SK-N-SH (cell line): ENCODE measurements around the gene AFF1. TPM values are rescaled to one million over a fixed set of nuclear protein-coding genes. Genes with fewer than 3 reads are reported as not detected.

ENCODE experiments used
- CTCF ChIA-PET: fragments of 300-600, 350-600 bp; formaldehyde crosslinking; extraction: SDS; loops from one replicate; lab custom pipeline; 2021; lab: Yijun Ruan, JAX
- POLR2A ChIA-PET: fragments of 350-600 bp; sonication (Branson Sonifier 250); formaldehyde crosslinking; extraction: SDS; loops from one replicate; lab custom pipeline; 2020; ENCODE audit warnings: antibody characterized with exemption, inconsistent platforms; lab: Yijun Ruan, JAX
- DNase-seq: peaks from one replicate; pipeline ENCODE4 v3.0.0; 2012
- H2AFZ ChIP-seq: fragments of 200-600 bp; sonication (generic); 2 replicates; pipeline ENCODE4 v1.8.1; 2016; ENCODE audit warnings: antibody characterized with exemption, mild to moderate bottlenecking, low read depth
- H3F3A ChIP-seq: fragments of 200-600 bp; sonication (generic); replicated peaks from 2 replicates; pipeline ENCODE3; 2016; ENCODE audit warnings: antibody characterized with exemption, mild to moderate bottlenecking; ENCODE audit not compliant: insufficient read depth
- H3K27ac ChIP-seq, 2 experiments: fragments of 200-500 bp in 1 of 2; fragments of 200-600 bp in 1 of 2; sonication (Bioruptor generic) in 1 of 2; sonication (generic), shearing (Covaris generic) in 1 of 2; 2 replicates each; pipeline versions ENCODE4 v1.5.1 to v1.6.1; 2014 to 2016; ENCODE audit warnings: low read depth in 2 of 2, inconsistent platforms in 1 of 2, low read length in 1 of 2, mild to moderate bottlenecking in 1 of 2, mixed read lengths in 1 of 2
- H3K27me3 ChIP-seq: fragments of 200-600 bp; sonication (generic), shearing (Covaris generic); 2 replicates; pipeline ENCODE4 v1.6.1; 2016; ENCODE audit warnings: mixed run types; ENCODE audit not compliant: insufficient read depth
- H3K36me3 ChIP-seq, 2 experiments: fragments of 200-500 bp in 1 of 2; fragments of 200-600 bp in 1 of 2; sonication (Bioruptor generic) in 1 of 2; sonication (generic) in 1 of 2; replicated peaks in 1 of 2; 2 replicates each; pipeline versions ENCODE3 to v1.5.1; 2014 to 2016; ENCODE audit warnings: low read length in 1 of 2, mild to moderate bottlenecking in 1 of 2; ENCODE audit not compliant: insufficient read depth in 2 of 2, control insufficient read depth in 1 of 2
- H3K4me1 ChIP-seq, 2 experiments: fragments of 200-500 bp in 1 of 2; fragments of 200-600 bp in 1 of 2; sonication (Bioruptor generic) in 1 of 2; sonication (generic), shearing (Covaris generic) in 1 of 2; 2 replicates each; pipeline versions ENCODE4 v1.5.1 to v1.6.1; 2014 to 2016; ENCODE audit warnings: low read depth in 1 of 2, low read length in 1 of 2, mixed run types in 1 of 2; ENCODE audit not compliant: insufficient read depth in 2 of 2, control insufficient read depth in 1 of 2
- H3K4me2 ChIP-seq: fragments of 200-600 bp; sonication (generic), shearing (Covaris generic); 2 replicates; pipeline ENCODE4 v1.6.1; 2017; ENCODE audit warnings: mixed run types
- H3K4me3 ChIP-seq, 2 experiments: fragments of 200-500 bp in 1 of 2; fragments of 200-600 bp in 1 of 2; sonication (Bioruptor generic) in 1 of 2; sonication (generic), shearing (Covaris generic) in 1 of 2; 2 replicates each; pipeline versions ENCODE4 v1.5.1 to v1.8.1; 2014 to 2016; ENCODE audit warnings: low read depth in 2 of 2, inconsistent platforms in 1 of 2, low read length in 1 of 2, mild to moderate bottlenecking in 1 of 2, mixed read lengths in 1 of 2, moderate library complexity in 1 of 2
- H3K79me2 ChIP-seq: fragments of 200-600 bp; sonication (generic); 2 replicates; pipeline ENCODE4 v1.8.1; 2017; ENCODE audit warnings: mild to moderate bottlenecking; ENCODE audit not compliant: insufficient read depth
- H3K9ac ChIP-seq: fragments of 200-600 bp; sonication (generic); 2 replicates; pipeline ENCODE4 v1.6.1; 2017; ENCODE audit warnings: mixed run types
- H3K9me2 ChIP-seq: fragments of 200-600 bp; sonication (generic); 2 replicates; pipeline ENCODE4 v1.6.1; 2017; ENCODE audit warnings: mixed run types
- H3K9me3 ChIP-seq: fragments of 200-600 bp; sonication (generic); 2 replicates; pipeline ENCODE4 v1.6.1; 2017; ENCODE audit warnings: mixed run types, mild to moderate bottlenecking, moderate library complexity
- H4K20me1 ChIP-seq: fragments of 200-600 bp; sonication (generic); 2 replicates; pipeline ENCODE4 v1.6.1; 2017; ENCODE audit warnings: mild to moderate bottlenecking, mixed run types; ENCODE audit not compliant: insufficient read depth
- CHD2 ChIP-seq: fragments of 150-350 bp; IDR thresholded peaks from 2 replicates; pipeline ENCODE4 v1.6.1; 2018; ENCODE audit warnings: low read length; ENCODE audit not compliant: partially characterized antibody
- FOSL2 ChIP-seq: IDR thresholded peaks from 2 replicates; pipeline ENCODE4 v1.4.0; 2012; ENCODE audit warnings: low read depth, mild to moderate bottlenecking, moderate library complexity, borderline replicate concordance
- GABPA ChIP-seq: IDR thresholded peaks from 2 replicates; pipeline ENCODE4 v1.4.0; 2012; ENCODE audit warnings: low read depth, mild to moderate bottlenecking
- JUND ChIP-seq: IDR thresholded peaks from 2 replicates; pipeline ENCODE4 v1.4.0; 2012
- MEF2A ChIP-seq: IDR thresholded peaks from 2 replicates; pipeline ENCODE4 v1.4.0; 2012; ENCODE audit warnings: low read depth, borderline replicate concordance
- POLR2AphosphoS5 ChIP-seq: IDR thresholded peaks from 2 replicates; pipeline ENCODE4 v1.6.1; 2012; ENCODE audit warnings: low read depth, low read length
- RAD21 ChIP-seq: IDR thresholded peaks from 2 replicates; pipeline ENCODE4 v1.6.1; 2012; ENCODE audit warnings: mild to moderate bottlenecking, low read length
- TCF12 ChIP-seq: IDR thresholded peaks from 2 replicates; pipeline ENCODE4 v1.4.0; 2012
- TEAD4 ChIP-seq: IDR thresholded peaks from 2 replicates; pipeline ENCODE4 v1.4.0; 2012; ENCODE audit warnings: mild to moderate bottlenecking, borderline replicate concordance; ENCODE audit not compliant: insufficient read depth
- USF2 ChIP-seq: fragments of 150-350 bp; IDR thresholded peaks from 2 replicates; pipeline ENCODE4 v1.6.1; 2017; ENCODE audit warnings: antibody characterized with exemption, low read length, low read depth, borderline replicate concordance
- YY1 ChIP-seq: IDR thresholded peaks from 2 replicates; pipeline ENCODE4 v1.4.0; 2012; ENCODE audit warnings: low read depth, mild to moderate bottlenecking
- ZBTB33 ChIP-seq: IDR thresholded peaks from 2 replicates; pipeline ENCODE4 v1.4.0; 2012; ENCODE audit warnings: low read depth, borderline replicate concordance
- WGBS: methylation state at CpG from one replicate; pipeline ENCODE4 v1.1.6; 2017; ENCODE audit warnings: low lambda C conversion rate; 5-methylcytosine and 5-hydroxymethylcytosine counted together
- polyA plus RNA-seq, 3 experiments: library from polyadenylated mRNA; depleted of rRNA; stranded (reverse); fragments of >200 nt; gene quantifications; 2 replicates each; pipeline ENCODE4 v1.2.3, GENCODE V29; 2012

The AFF1 gene
- polyA plus RNA-seq, 1 of the 3 experiments (the other 2 are of a cell fraction) = 2.7 TPM

GRCh38 chr4:86955888-86956451 is 21.2 kb downstream of the AFF1 start:
- no peak overlapping the region for H3K27ac ChIP-seq
- no peak overlapping the region for H3K9ac ChIP-seq
- peaks cover 0 to 4% of the 10 kb centered on the region in 2 experiments; a peak in 2 of 4 replicates for H3K4me1 ChIP-seq
- H3K36me3 ChIP-seq = no peaks in the 10 kb centered on the region
- no peak overlapping the region for H3K4me2 ChIP-seq
- no peak overlapping the region for H3K4me3 ChIP-seq
- H4K20me1 ChIP-seq = no peaks in the 10 kb centered on the region
- H3K79me2 ChIP-seq = no peaks in the 10 kb centered on the region
- no peaks in the 10 kb centered on the region for H3K9me3 ChIP-seq
- ChIA-PET CTCF (no interaction called here), POLR2A (no interaction called here)
- no peak for DNase-seq
- H3K9me2 ChIP-seq = no peaks in the 10 kb centered on the region
- H3F3A ChIP-seq = peaks cover 12% of the 10 kb centered on the region
- H2AFZ ChIP-seq = no peak overlapping the region
- no peaks in the 10 kb centered on the region for H3K27me3 ChIP-seq
- TF ChIP-seq CHD2 (no peak), USF2 (no peak), GABPA (no peak), MEF2A (no peak), RAD21 (no peak), ZBTB33 (no peak)

GRCh38 chr4:86957215-86957614 is 22.4 kb downstream of the AFF1 start:
- POLR2A ChIA-PET = no interaction called here
- H2AFZ ChIP-seq = peak overlapping the region; percentile 35; the same call in 1 of the 2 replicates
- no peaks in the 10 kb centered on the region for H3K9me3 ChIP-seq
- CTCF ChIA-PET = no interaction called here
- H3K4me2 ChIP-seq = no peak overlapping the region
- H3K9me2 ChIP-seq = no peaks in the 10 kb centered on the region
- H3K79me2 ChIP-seq = no peaks in the 10 kb centered on the region
- H3K27me3 ChIP-seq = no peaks in the 10 kb centered on the region
- H3K9ac ChIP-seq = no peak overlapping the region
- H3K36me3 ChIP-seq = no peaks in the 10 kb centered on the region
- peaks cover 12% of the 10 kb centered on the region for H3F3A ChIP-seq
- no peaks in the 10 kb centered on the region for H4K20me1 ChIP-seq
- peaks cover 0 to 4% of the 10 kb centered on the region in 2 experiments; a peak in 2 of 4 replicates for H3K4me1 ChIP-seq
- peak overlapping the region in 1 of 2 experiments; percentile 37; a peak in 2 of 4 replicates for H3K27ac ChIP-seq
- DNase-seq = no peak
- WGBS = 53% methylated on average over 1 of the region's 1 CpG
- TF ChIP-seq POLR2AphosphoS5 (no peak), FOSL2 (peak; percentile 71; the same call in 1 of the 2 replicates), JUND (peak; percentile 41), YY1 (no peak), TCF12 (0 out of 2 replicates have a peak, but pooled peaks have one; percentile 11), TEAD4 (0 out of 2 replicates have a peak, but pooled peaks have one; percentile 26)
- TF ChIP-seq, all 33 proteins: peak for 4
- H3K4me3 ChIP-seq = no peak overlapping the region
